Embryonic facial prominence (tissue), 1 donor: ENCODE results near the gene LCLAT1.

Experiments used
- DNase-seq: peaks from one replicate; pipeline ENCODE4 v3.0.0-alpha.2; 2016; ENCODE audit errors: extremely low spot score

The LCLAT1 gene

GRCh38 chr2:30670453-30670852 is 223.4 kb downstream of the LCLAT1 start:
- no peak for DNase-seq

GRCh38 chr2:30673127-30673526 is 226.1 kb downstream of the LCLAT1 start:
- no peak for DNase-seq

- DNase-seq = no peak
Observed at GRCh38 chr2:30675758-30676157, 228.7 kb downstream of the LCLAT1 start.

- no peak for DNase-seq
Observed at GRCh38 chr2:30677231-30677630, 230.2 kb downstream of the LCLAT1 start.

- no peak for DNase-seq
Observed at GRCh38 chr2:30677861-30678385, 230.9 kb downstream of the LCLAT1 start.

GRCh38 chr2:30678410-30679137 is 231.5 kb downstream of the LCLAT1 start:
- DNase-seq = no peak

- no peak for DNase-seq
Observed at GRCh38 chr2:30679426-30680088, 232.5 kb downstream of the LCLAT1 start.

GRCh38 chr2:30680121-30680520 is 233.1 kb downstream of the LCLAT1 start:
- no peak for DNase-seq

DNA sequence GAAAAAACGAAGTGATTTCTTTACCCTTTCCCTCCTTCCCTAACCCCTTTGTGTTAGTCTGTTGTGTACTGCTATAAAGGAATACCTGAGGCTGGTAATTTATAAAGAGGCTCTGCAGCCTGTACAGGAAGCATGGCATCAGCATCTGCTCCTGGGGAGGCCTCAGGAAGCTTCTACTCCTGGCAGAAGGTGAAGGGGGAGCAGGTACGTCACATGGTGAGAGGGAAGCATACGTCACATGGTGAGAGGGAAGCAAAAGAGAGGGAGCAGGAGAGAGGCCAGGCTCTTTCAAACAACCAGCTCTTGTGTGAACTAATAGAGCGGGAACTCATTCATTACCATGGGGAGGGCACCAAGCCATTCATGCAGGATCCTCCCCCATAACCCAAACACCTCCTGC is 234.0 kb downstream of the LCLAT1 start:
- no peak for DNase-seq

DNA sequence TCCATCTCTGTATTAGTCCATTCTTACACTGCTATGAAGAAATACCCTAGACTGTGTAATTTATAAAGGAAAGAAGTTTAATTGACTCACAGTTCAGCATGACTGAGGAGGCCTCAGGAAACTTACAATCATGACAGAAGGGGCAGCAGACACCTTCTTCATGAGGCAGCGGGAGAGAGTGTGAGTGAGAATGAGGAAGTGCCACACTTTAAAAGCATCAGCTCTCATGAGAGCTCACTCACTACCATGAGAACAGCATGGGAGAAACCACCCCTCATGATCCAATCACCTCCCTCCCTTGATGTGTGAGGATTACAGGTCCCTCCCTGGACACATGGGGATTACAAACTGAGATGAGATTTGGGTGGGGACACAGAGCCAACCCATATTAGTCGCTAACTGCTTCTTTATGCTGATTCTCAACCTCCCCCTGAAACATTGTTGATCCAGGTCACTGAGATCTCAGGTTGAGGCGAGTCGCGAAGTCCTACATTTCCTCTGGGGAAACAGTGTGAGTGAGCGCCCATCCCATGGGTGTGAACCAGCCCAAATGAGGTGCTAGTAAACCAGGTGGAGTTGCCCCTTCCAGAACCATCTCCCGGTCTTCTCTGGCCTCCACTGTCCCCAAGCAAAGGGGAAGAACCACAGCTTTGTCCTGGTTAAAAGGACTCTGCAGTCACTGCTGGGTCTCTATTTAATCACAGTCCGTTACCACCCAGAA is 236.3 kb downstream of the LCLAT1 start:
- no peak for DNase-seq

DNA sequence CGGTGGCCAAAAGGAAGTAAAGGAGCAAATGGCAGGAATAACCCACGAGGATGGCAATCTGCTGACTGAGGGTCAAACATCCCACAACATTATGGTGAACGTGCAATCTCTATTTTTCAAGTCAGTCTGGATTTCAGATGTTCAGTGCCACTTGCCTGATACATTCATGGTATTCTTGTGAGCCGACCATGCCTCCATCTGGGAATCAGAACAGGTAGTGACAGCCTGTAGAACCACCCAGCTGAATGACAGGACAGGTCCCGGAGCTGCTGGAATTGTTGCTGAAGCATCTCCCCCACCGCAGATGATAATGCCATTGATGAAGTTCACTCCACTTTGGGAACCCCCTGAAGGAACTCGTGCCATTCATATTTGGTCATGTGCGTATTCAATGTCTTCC is 237.0 kb downstream of the LCLAT1 start:
- no peak for DNase-seq

DNA sequence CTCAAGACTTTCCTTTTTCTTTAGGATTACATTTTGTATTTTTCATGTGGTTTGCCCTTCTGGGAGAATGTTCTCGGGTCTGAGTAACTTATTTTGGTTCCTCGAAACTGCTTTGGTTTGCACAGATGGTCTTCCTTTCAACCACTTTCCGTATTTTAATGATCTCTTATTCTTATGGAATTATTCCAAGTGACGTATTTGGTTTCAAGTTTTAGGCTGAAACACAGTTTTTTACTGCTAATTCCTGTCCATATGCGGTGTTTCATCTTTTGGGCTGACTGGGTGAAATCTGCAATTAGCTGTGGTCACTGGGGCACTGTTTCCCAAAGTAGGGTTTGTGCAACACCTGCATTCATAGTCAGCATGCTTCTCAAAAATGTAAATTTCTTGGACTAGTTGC is 237.5 kb downstream of the LCLAT1 start:
- DNase-seq = no peak

DNA sequence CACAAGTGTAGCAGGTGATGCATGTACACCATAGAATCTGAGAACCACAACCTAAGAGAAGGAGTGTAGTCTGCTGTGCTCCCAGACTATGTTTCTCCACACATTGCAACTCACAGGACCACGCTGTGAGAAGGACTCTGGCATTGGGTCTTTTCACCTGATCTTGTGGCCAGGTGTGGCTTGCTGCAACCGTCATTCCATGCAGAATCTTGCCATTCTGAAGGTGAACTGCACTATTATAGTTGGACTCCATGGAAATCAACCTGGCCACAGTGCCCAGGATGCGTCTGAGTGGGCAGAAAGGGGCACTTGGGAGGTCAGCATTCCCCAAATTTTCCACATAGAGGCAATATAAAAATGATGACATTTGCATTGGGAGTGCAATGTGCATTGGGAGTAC is 237.9 kb downstream of the LCLAT1 start:
- no peak for DNase-seq

DNA sequence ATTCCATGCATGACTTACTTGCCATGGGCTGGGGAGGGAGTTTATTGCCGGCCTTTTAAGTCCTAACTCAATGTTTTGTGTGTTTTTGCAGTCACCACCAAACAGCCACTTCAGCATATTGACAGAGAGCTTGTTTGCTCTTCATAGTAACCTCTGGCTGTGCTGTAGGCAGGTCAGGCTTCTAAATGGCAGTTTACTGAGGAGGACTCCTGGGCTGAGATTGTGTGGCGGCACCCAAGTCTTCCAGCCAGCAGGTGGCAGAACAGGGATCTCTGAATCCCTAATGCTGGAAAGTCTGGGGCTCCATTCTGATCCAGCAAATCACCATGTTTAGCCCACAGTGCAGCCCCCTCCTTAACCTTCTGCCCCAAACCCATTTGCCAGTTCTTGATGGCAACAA is 239.0 kb downstream of the LCLAT1 start:
- DNase-seq = no peak

- DNase-seq = no peak
Observed at GRCh38 chr2:30686669-30687068, 239.6 kb downstream of the LCLAT1 start.

GRCh38 chr2:30688956-30689401 is 241.9 kb downstream of the LCLAT1 start:
- DNase-seq = no peak

DNA sequence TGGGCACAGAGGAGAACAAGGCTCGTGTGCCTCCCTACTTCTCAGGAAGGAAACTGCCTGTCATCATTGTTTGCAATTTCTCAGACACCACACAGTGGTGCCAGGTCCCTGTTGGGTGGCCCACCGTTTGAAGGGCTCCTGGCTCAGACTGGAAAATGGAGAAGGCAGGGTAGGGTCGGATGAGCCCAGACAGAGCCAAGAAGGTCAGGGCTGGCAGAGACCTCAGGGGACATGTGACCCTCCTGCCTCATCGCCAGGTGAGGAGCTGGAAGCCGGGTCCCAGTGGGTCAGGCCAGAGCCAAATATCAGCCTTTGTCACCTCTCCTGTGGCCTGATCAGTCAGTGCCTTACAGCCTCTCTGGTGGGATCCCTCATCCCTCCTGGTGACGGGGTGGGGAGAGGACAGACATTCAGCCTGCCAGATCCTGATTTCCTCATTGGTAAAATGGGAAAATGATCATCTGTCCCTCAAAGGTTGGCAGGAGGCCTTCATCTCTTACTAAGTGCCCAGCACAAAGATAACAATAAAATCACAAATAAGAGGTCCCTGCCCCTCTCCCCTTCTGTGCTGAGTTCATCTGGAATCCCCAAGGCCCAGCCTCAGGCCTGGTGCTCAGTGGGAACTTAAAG is 242.6 kb downstream of the LCLAT1 start:
- no peak for DNase-seq

GRCh38 chr2:30690126-30690561 is 243.1 kb downstream of the LCLAT1 start:
- no peak for DNase-seq

- DNase-seq = no peak
Observed at GRCh38 chr2:30691091-30691947, 244.3 kb downstream of the LCLAT1 start.

- DNase-seq = no peak
Observed at GRCh38 chr2:30691948-30692828, 245.1 kb downstream of the LCLAT1 start.
